NCI-H82 treated with DMSO at 0.1 percent for 48 hours (cell line): ENCODE measurements around the gene ZBTB24.

ENCODE experiments used
- DNase-seq: peaks from one replicate; lab custom pipeline; 2025; ENCODE audit not compliant: unreplicated experiment; lab: John Stamatoyannopoulos, UW

ZBTB24 gene

GRCh38 chr6:109429496-109429895 is 53.5 kb downstream of the ZBTB24 start:
- no peak for DNase-seq

- DNase-seq: no peak
These were observed 54.0 kb downstream of the ZBTB24 start for GRCh38 chr6:109428889-109429477.

- DNase-seq: no peak
These were observed 58.1 kb downstream of the ZBTB24 start for GRCh38 chr6:109424946-109425345.

GRCh38 chr6:109421184-109421583 is 61.8 kb downstream of the ZBTB24 start:
- DNase-seq: no peak

GRCh38 chr6:109420751-109421150 is 62.3 kb downstream of the ZBTB24 start:
- DNase-seq: no peak

GRCh38 chr6:109417646-109418045 is 65.4 kb downstream of the ZBTB24 start:
- no peak for DNase-seq
